Right cardiac atrium (tissue), 5 donors: ENCODE results near the gene ACADM. TPM values are rescaled to one million over a fixed set of nuclear protein-coding genes. Genes with fewer than 3 reads are reported as not detected.

Source experiments
- polyA plus RNA-seq: library from polyadenylated mRNA; stranded (reverse); fragments of 200-250 nt; gene quantifications from one replicate; pipeline ENCODE4 v1.2.3, GENCODE V29; 2013
- total RNA-seq, 4 donors: library from RNA; stranded (reverse); fragmentation: NEBNext Ultra II Directional; extraction: Animal tissue kit (Norgen Biotek cat#: 25700); gene quantifications; one replicate each; pipeline ENCODE4 v1.2.1, GENCODE V29; 2021
- donor health status: healthy with polysubstance abuse.
- donor health status: DM: no; HTN: yes; CAD: no.
- donor health status: DM: no; HTN: no; CAD: no.
- donor health status: DM: no; HTN: yes; CAD: no; lungs with severe emphysema.
- donor health status: DM: yes; HTN: yes; CAD: no.

The ACADM gene
- total and polyA plus RNA-seq, 5 donors: 105 to 197 (median 181) TPM

Other genes with a start within 250 kb of the ACADM start
- 1 to 10 TPM; 1.1 to 4.1 (median 1.3) TPM for gene SLC44A5, start 113.6 kb upstream of the ACADM start, total RNA-seq
- gene SLC44A5, start 113.6 kb upstream of the ACADM start, polyA plus RNA-seq: 0.48 TPM
- 10 to 100 TPM; 55.4 to 67.2 (median 57.1) TPM for gene RABGGTB, start 61.5 kb downstream of the ACADM start, total RNA-seq
- gene RABGGTB, start 61.5 kb downstream of the ACADM start, polyA plus RNA-seq: 50.0 TPM
- under 1 TPM; 0.43 to 0.76 (median 0.59) TPM for gene MSH4, start 72.2 kb downstream of the ACADM start, total RNA-seq
- 0.16 TPM for gene MSH4, start 72.2 kb downstream of the ACADM start, polyA plus RNA-seq
- gene ASB17, start 207.7 kb downstream of the ACADM start, total RNA-seq: not detected
- gene ASB17, start 207.7 kb downstream of the ACADM start, polyA plus RNA-seq: not detected